K562 (cell line): ENCODE results near the gene MEX3A. TPM values are rescaled to one million over a fixed set of nuclear protein-coding genes. Genes with fewer than 3 reads are reported as not detected.

ENCODE experiments used
- C11orf30 ChIP-seq: fragments of 450-650 bp; IDR thresholded peaks from 2 replicates; pipeline ENCODE4 v1.6.1; 2016; ENCODE audit warnings: low read depth, mild to moderate bottlenecking
- HDAC2 ChIP-seq: fragments of 450-650 bp; IDR thresholded peaks from 2 replicates; pipeline ENCODE4 v1.6.1; 2016; ENCODE audit warnings: mild to moderate bottlenecking
- JUND ChIP-seq, 2 experiments: IDR thresholded peaks; 2 replicates in 1 of 2; 3 replicates in 1 of 2; pipeline ENCODE4 v1.6.1; 2011; ENCODE audit warnings: borderline replicate concordance in 2 of 2, low read depth in 2 of 2, low read length in 2 of 2, improper control_type of control experiment in 1 of 2, missing biosample characterization in 1 of 2, missing genetic modification characterization in 1 of 2, missing genetic modification reagents in 1 of 2
- NFE2L1 ChIP-seq: fragments of 450-650 bp; IDR thresholded peaks from 2 replicates; pipeline ENCODE4 v1.6.1; 2016; ENCODE audit warnings: missing genetic modification characterization, low read depth, mild to moderate bottlenecking, missing compliant biosample characterization, moderate library complexity, borderline replicate concordance
- NR2C1 ChIP-seq, 2 experiments: fragments of 450-650 bp; IDR thresholded peaks; 2 replicates each; pipeline ENCODE4 v1.6.1; 2017; ENCODE audit warnings: mild to moderate bottlenecking in 2 of 2, antibody characterized with exemption in 1 of 2, inconsistent platforms in 1 of 2, missing compliant biosample characterization in 1 of 2, missing genetic modification characterization in 1 of 2
- NR4A1 ChIP-seq, 2 experiments: fragments of 250-450 bp in 1 of 2; fragments of 450-650 bp in 1 of 2; sonication (Bioruptor Pico) in 1 of 2; IDR thresholded peaks; 2 replicates each; pipeline versions ENCODE4 v1.4.0 to v1.6.1; 2016 to 2020; ENCODE audit warnings: mild to moderate bottlenecking in 2 of 2, missing compliant biosample characterization in 1 of 2, missing genetic modification characterization in 1 of 2, moderate library complexity in 1 of 2
- POLR2H ChIP-seq: IDR thresholded peaks from 2 replicates; pipeline ENCODE4 v1.6.1; 2016; ENCODE audit warnings: missing genetic modification characterization, low read depth, mild to moderate bottlenecking, control low read depth, missing compliant biosample characterization, moderate library complexity
- PTTG1 ChIP-seq: fragments of 450-650 bp; IDR thresholded peaks from 2 replicates; pipeline ENCODE4 v1.6.1; 2016; ENCODE audit warnings: low read depth, mild to moderate bottlenecking, missing genetic modification characterization, missing compliant biosample characterization
- SMARCC2 ChIP-seq: fragments of 450-650 bp; IDR thresholded peaks from 2 replicates; pipeline ENCODE4 v1.6.1; 2017; ENCODE audit warnings: antibody characterized with exemption, moderate library complexity, mild to moderate bottlenecking, low read depth
- SUPT5H ChIP-seq: fragments of 450-650 bp; IDR thresholded peaks from 2 replicates; pipeline ENCODE4 v1.6.1; 2016
- ZBTB7A ChIP-seq: IDR thresholded peaks from 2 replicates; pipeline ENCODE4 v1.6.1; 2011; ENCODE audit warnings: low read depth, mild to moderate bottlenecking, low read length, moderate library complexity, borderline replicate concordance; ENCODE audit not compliant: control insufficient read depth
- ZNF644 ChIP-seq: fragments of 200-800 bp; sonication (Bioruptor generic); IDR thresholded peaks from 2 replicates; pipeline ENCODE4 v1.6.1; 2016; ENCODE audit warnings: low read depth, missing genetic modification characterization, missing compliant biosample characterization
- polyA plus RNA-seq, 8 experiments: library from polyadenylated mRNA; depleted of rRNA in 4 of 8; stranded (reverse) in 5 of 8; unstranded in 3 of 8; fragments of >200 nt; fragmentation: Nextera tagmentation in 2 of 8; fragmentation: Illumina TruSeq in 1 of 8; extraction: Ambion mirVana in 2 of 8; extraction: Trizol in 1 of 8; gene quantifications; 2 replicates each; pipeline versions ENCODE4 v1.2.1 to v1.2.3, GENCODE V29; 2011 to 2014; ENCODE audit warnings: inconsistent platforms in 1 of 8, missing spikeins in 1 of 8
- total RNA-seq, 7 experiments: library from RNA; depleted of rRNA in 6 of 7; stranded (reverse); fragments of >200 nt in 6 of 7; fragmentation: Illumina TruSeq in 2 of 7; extraction: Trizol in 2 of 7; gene quantifications; 2 replicates each; pipeline versions ENCODE4 v1.2.1 to v1.2.3, GENCODE V29; 2011 to 2021; ENCODE audit warnings: low replicate concordance in 1 of 7
- TF ChIP-seq, protein P1 (sequence below): fragments of 200-800 bp; sonication (Bioruptor generic); IDR thresholded peaks from 2 replicates; pipeline ENCODE4 v1.6.1; 2017; ENCODE audit warnings: missing genetic modification characterization, missing compliant biosample characterization
- TF ChIP-seq, protein P2 (sequence below), 2 experiments: fragments of 250-450 bp in 1 of 2; fragments of 450-650 bp in 1 of 2; sonication (Bioruptor Pico) in 1 of 2; IDR thresholded peaks; 2 replicates each; pipeline versions ENCODE4 v1.6.1 to v1.8.0; 2016 to 2021; ENCODE audit warnings: mild to moderate bottlenecking in 2 of 2, moderate library complexity in 2 of 2, missing compliant biosample characterization in 1 of 2, missing genetic modification characterization in 1 of 2
- TF ChIP-seq, protein P3 (sequence below): fragments of 450-650 bp; IDR thresholded peaks from 2 replicates; pipeline ENCODE4 v1.6.1; 2017; ENCODE audit warnings: antibody characterized with exemption, mild to moderate bottlenecking
- TF ChIP-seq, protein P4 (sequence below): fragments of 450-650 bp; conservative IDR thresholded peaks from 2 replicates; pipeline ENCODE4 v1.6.1; 2016; ENCODE audit warnings: missing genetic modification characterization, low read depth, mild to moderate bottlenecking, missing compliant biosample characterization, moderate library complexity

Gene MEX3A
- total and polyA plus RNA-seq, 9 of the 15 experiments (the other 6 are each of a cell fraction or from before 2014, with no cell fraction given) = 0.36 to 13.7 (median 5.2) TPM

DNA sequence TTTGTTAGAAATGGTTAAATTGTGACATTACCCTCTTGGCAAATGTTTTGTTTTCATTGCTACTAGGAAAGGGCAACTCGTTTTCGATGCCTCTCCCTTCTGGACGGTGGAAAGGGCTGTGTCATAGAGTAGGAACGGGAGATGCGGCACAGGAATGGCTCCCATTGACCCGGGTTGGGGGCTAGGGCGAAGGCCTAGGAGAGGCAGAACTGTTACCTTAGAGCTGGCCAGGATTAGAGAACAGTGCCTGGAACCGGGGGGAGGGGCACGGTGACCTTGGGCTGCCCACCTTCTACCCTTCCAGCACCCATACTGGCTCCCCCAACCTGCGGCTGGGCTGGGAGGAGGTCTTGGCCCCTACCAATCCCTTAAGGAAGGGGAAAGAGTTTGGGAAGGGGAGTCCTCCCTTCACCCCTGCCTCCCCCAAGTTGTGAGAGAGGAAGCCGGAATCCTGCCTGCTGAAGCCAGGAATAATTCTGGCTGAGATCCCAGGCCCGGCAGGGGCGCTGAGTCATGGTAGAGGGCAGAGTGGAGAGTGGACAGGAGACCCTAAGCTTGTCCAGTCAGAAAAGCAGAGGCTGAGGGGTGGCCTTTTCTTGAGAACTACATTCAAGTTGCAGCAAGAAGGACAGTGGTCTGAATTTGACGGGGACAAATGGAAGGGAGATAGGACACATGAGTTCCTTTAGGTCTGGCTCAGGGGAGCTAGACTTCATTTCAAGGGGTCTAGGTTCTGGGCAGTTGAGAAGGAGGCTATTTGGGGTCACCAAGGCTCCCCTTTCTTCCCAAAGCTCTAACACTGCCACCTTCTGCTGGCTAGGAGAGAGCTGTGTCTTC is 40.5 kb upstream of the MEX3A start (continued):
- TF ChIP-seq POLR2H (tag) = 0 out of 2 replicates have a peak, but pooled peaks have one; percentile 31
- TF ChIP-seq, protein P1, sequence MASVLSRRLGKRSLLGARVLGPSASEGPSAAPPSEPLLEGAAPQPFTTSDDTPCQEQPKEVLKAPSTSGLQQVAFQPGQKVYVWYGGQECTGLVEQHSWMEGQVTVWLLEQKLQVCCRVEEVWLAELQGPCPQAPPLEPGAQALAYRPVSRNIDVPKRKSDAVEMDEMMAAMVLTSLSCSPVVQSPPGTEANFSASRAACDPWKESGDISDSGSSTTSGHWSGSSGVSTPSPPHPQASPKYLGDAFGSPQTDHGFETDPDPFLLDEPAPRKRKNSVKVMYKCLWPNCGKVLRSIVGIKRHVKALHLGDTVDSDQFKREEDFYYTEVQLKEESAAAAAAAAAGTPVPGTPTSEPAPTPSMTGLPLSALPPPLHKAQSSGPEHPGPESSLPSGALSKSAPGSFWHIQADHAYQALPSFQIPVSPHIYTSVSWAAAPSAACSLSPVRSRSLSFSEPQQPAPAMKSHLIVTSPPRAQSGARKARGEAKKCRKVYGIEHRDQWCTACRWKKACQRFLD (CRISPR knock-in tag) = peak; percentile 35; the same call in 1 of the 2 replicates
- TF ChIP-seq C11orf30 = peak; percentile 92
- TF ChIP-seq, protein P2, sequence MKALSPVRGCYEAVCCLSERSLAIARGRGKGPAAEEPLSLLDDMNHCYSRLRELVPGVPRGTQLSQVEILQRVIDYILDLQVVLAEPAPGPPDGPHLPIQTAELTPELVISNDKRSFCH (CRISPR knock-in tag; IDR thresholded peaks at IDR 0.05) = no peak
- TF ChIP-seq, protein P2 (tag; IDR thresholded peaks at IDR 0.05) = peak; percentile 47; the same call in 1 of the 2 replicates
- no peak for TF ChIP-seq NR4A1 (CRISPR knock-in tag; IDR thresholded peaks at IDR 0.05)
- peak; percentile 35; the same call in 1 of the 2 replicates for TF ChIP-seq NR4A1 (tag; IDR thresholded peaks at IDR 0.05)
- TF ChIP-seq, protein P3, sequence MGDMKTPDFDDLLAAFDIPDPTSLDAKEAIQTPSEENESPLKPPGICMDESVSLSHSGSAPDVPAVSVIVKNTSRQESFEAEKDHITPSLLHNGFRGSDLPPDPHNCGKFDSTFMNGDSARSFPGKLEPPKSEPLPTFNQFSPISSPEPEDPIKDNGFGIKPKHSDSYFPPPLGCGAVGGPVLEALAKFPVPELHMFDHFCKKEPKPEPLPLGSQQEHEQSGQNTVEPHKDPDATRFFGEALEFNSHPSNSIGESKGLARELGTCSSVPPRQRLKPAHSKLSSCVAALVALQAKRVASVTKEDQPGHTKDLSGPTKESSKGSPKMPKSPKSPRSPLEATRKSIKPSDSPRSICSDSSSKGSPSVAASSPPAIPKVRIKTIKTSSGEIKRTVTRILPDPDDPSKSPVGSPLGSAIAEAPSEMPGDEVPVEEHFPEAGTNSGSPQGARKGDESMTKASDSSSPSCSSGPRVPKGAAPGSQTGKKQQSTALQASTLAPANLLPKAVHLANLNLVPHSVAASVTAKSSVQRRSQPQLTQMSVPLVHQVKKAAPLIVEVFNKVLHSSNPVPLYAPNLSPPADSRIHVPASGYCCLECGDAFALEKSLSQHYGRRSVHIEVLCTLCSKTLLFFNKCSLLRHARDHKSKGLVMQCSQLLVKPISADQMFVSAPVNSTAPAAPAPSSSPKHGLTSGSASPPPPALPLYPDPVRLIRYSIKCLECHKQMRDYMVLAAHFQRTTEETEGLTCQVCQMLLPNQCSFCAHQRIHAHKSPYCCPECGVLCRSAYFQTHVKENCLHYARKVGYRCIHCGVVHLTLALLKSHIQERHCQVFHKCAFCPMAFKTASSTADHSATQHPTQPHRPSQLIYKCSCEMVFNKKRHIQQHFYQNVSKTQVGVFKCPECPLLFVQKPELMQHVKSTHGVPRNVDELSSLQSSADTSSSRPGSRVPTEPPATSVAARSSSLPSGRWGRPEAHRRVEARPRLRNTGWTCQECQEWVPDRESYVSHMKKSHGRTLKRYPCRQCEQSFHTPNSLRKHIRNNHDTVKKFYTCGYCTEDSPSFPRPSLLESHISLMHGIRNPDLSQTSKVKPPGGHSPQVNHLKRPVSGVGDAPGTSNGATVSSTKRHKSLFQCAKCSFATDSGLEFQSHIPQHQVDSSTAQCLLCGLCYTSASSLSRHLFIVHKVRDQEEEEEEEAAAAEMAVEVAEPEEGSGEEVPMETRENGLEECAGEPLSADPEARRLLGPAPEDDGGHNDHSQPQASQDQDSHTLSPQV = peak; percentile 86; the same call in 1 of the 2 replicates
- 0 out of 2 replicates have a peak, but pooled peaks have one; percentile 20 for TF ChIP-seq ZNF644 (tag)
- 0 out of 2 replicates have a peak, but pooled peaks have one; percentile 51 for TF ChIP-seq SMARCC2
- TF ChIP-seq NR2C1 (IDR thresholded peaks at IDR 0.05) = no peak
- 0 out of 2 replicates have a peak, but pooled peaks have one; percentile 47 for TF ChIP-seq NR2C1 (tag; IDR thresholded peaks at IDR 0.05)
- TF ChIP-seq HDAC2 = no peak
- peak; percentile 74 for TF ChIP-seq ZBTB7A
- TF ChIP-seq, protein P4, sequence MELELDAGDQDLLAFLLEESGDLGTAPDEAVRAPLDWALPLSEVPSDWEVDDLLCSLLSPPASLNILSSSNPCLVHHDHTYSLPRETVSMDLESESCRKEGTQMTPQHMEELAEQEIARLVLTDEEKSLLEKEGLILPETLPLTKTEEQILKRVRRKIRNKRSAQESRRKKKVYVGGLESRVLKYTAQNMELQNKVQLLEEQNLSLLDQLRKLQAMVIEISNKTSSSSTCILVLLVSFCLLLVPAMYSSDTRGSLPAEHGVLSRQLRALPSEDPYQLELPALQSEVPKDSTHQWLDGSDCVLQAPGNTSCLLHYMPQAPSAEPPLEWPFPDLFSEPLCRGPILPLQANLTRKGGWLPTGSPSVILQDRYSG = peak; percentile 51; the same call in 1 of the 2 replicates
- 0 out of 2 replicates have a peak, but pooled peaks have one; percentile 7 for TF ChIP-seq PTTG1
- peak; percentile 80 for TF ChIP-seq JUND (IDR thresholded peaks at IDR 0.05; ENCODE audit: borderline replicate concordance, low read depth, low read length)
- TF ChIP-seq JUND (tag; IDR thresholded peaks at IDR 0.05; ENCODE audit: borderline replicate concordance, low read depth, low read length) = peak; percentile 62; the same call in 2 of the 3 replicates
- TF ChIP-seq SUPT5H = peak; percentile 42; the same call in 1 of the 2 replicates
- TF ChIP-seq NFE2L1 = peak; percentile 73
